ENCODE data around the gene SLAMF1.
"Not testable (repeated sequence)": the region's sequence is repeated elsewhere in the genome, so short reads cannot be mapped to it uniquely, and the experiment has no call there.

SLAMF1 gene

GRCh38 chr1:160646711-160647328 is at the start of gene SLAMF1:
Gene SLAMF1 (minus strand): TSS chr1:160647044. CDS start chr1:160646945, 99 bp downstream.
- Histone ChIP-seq H3K9ac (ENCODE audit: low read length) (no peak within 1 kb of the TSS), H3K27me3 (ENCODE audit: control insufficient read depth, insufficient read depth, low read length) (no peaks in the 10 kb centered on the region), H3K4me1 (ENCODE audit: control insufficient read depth, low read depth, low read length) (peaks cover 10% of the 10 kb centered on the region), H3K27ac (ENCODE audit: low read length) (no peak within 1 kb of the TSS), H3K9me3 (ENCODE audit: control insufficient read depth, low read depth, low read length) (no peaks in the 10 kb centered on the region), H3K36me3 (ENCODE audit: control insufficient read depth, low read depth, low read length) (no peaks in the 10 kb centered on the region), H3K4me3 (ENCODE audit: low read length) (no peak within 1 kb of the TSS)

GRCh38 chr1:160692390-160692789 is 45.5 kb upstream of the SLAMF1 start:
- H3K4me1 ChIP-seq (ENCODE audit: control insufficient read depth, low read depth, low read length); H3K9me3 ChIP-seq (ENCODE audit: control insufficient read depth, low read depth, low read length); H3K9ac ChIP-seq (ENCODE audit: low read length): not testable (repeated sequence)

GRCh38 chr1:160685266-160685665 is 38.4 kb upstream of the SLAMF1 start:
- Histone ChIP-seq H3K27me3 (ENCODE audit: control insufficient read depth, insufficient read depth, low read length) (no peaks in the 10 kb centered on the region), H3K4me1 (ENCODE audit: control insufficient read depth, low read depth, low read length) (peaks cover 4% of the 10 kb centered on the region), H3K9ac (ENCODE audit: low read length) (no peak overlapping the region), H3K9me3 (ENCODE audit: control insufficient read depth, low read depth, low read length) (no peaks in the 10 kb centered on the region), H3K4me3 (ENCODE audit: low read length) (no peak overlapping the region), H3K27ac (ENCODE audit: low read length) (no peak overlapping the region), H3K36me3 (ENCODE audit: control insufficient read depth, low read depth, low read length) (no peaks in the 10 kb centered on the region)

More at GRCh38 chr1:160692390-160692789, 45.5 kb upstream of the SLAMF1 start:
- H3K27ac ChIP-seq (ENCODE audit: low read length); H3K4me3 ChIP-seq (ENCODE audit: low read length); H3K27me3 ChIP-seq (ENCODE audit: control insufficient read depth, insufficient read depth, low read length); H3K36me3 ChIP-seq (ENCODE audit: control insufficient read depth, low read depth, low read length): not testable (repeated sequence)

- Histone ChIP-seq H3K27ac (ENCODE audit: low read length) (no peak overlapping the region), H3K9ac (ENCODE audit: low read length) (no peak overlapping the region), H3K9me3 (ENCODE audit: control insufficient read depth, low read depth, low read length) (no peaks in the 10 kb centered on the region), H3K4me1 (ENCODE audit: control insufficient read depth, low read depth, low read length) (peaks cover 4% of the 10 kb centered on the region), H3K36me3 (ENCODE audit: control insufficient read depth, low read depth, low read length) (no peaks in the 10 kb centered on the region), H3K4me3 (ENCODE audit: low read length) (no peak overlapping the region), H3K27me3 (ENCODE audit: control insufficient read depth, insufficient read depth, low read length) (no peaks in the 10 kb centered on the region)
Measured at GRCh38 chr1:160682983-160683865, 36.4 kb upstream of the SLAMF1 start.

GRCh38 chr1:160681891-160682140 is 35.0 kb upstream of the SLAMF1 start:
- no peak overlapping the region for H3K4me3 ChIP-seq (ENCODE audit: low read length)
- H3K36me3 ChIP-seq (ENCODE audit: control insufficient read depth, low read depth, low read length), result no peaks in the 10 kb centered on the region
- H3K27me3 ChIP-seq (ENCODE audit: control insufficient read depth, insufficient read depth, low read length), result no peaks in the 10 kb centered on the region
- no peaks in the 10 kb centered on the region for H3K9me3 ChIP-seq (ENCODE audit: control insufficient read depth, low read depth, low read length)
- no peak overlapping the region for H3K9ac ChIP-seq (ENCODE audit: low read length)
- H3K4me1 ChIP-seq (ENCODE audit: control insufficient read depth, low read depth, low read length), result peaks cover 4% of the 10 kb centered on the region
- H3K27ac ChIP-seq (ENCODE audit: low read length), result no peak overlapping the region

- no peaks in the 10 kb centered on the region for H3K9me3 ChIP-seq (ENCODE audit: control insufficient read depth, low read depth, low read length)
- H3K27ac ChIP-seq (ENCODE audit: low read length), result no peak overlapping the region
- peaks cover 4% of the 10 kb centered on the region for H3K4me1 ChIP-seq (ENCODE audit: control insufficient read depth, low read depth, low read length)
- no peaks in the 10 kb centered on the region for H3K27me3 ChIP-seq (ENCODE audit: control insufficient read depth, insufficient read depth, low read length)
- no peaks in the 10 kb centered on the region for H3K36me3 ChIP-seq (ENCODE audit: control insufficient read depth, low read depth, low read length)
- H3K4me3 ChIP-seq (ENCODE audit: low read length), result no peak overlapping the region
- no peak overlapping the region for H3K9ac ChIP-seq (ENCODE audit: low read length)
Measured at GRCh38 chr1:160681066-160681890, 34.4 kb upstream of the SLAMF1 start.

GRCh38 chr1:160680399-160680798 is 33.6 kb upstream of the SLAMF1 start:
- Histone ChIP-seq H3K9me3 (ENCODE audit: control insufficient read depth, low read depth, low read length) (no peaks in the 10 kb centered on the region), H3K4me1 (ENCODE audit: control insufficient read depth, low read depth, low read length) (peaks cover 5% of the 10 kb centered on the region), H3K9ac (ENCODE audit: low read length) (no peak overlapping the region), H3K36me3 (ENCODE audit: control insufficient read depth, low read depth, low read length) (no peaks in the 10 kb centered on the region), H3K27ac (ENCODE audit: low read length) (no peak overlapping the region), H3K27me3 (ENCODE audit: control insufficient read depth, insufficient read depth, low read length) (no peaks in the 10 kb centered on the region), H3K4me3 (ENCODE audit: low read length) (no peak overlapping the region)

- H3K9me3 ChIP-seq (ENCODE audit: control insufficient read depth, low read depth, low read length), result no peaks in the 10 kb centered on the region
- H3K9ac ChIP-seq (ENCODE audit: low read length), result no peak overlapping the region
- no peaks in the 10 kb centered on the region for H3K36me3 ChIP-seq (ENCODE audit: control insufficient read depth, low read depth, low read length)
- H3K27me3 ChIP-seq (ENCODE audit: control insufficient read depth, insufficient read depth, low read length), result no peaks in the 10 kb centered on the region
- no peak overlapping the region for H3K4me3 ChIP-seq (ENCODE audit: low read length)
- H3K4me1 ChIP-seq (ENCODE audit: control insufficient read depth, low read depth, low read length), result peaks cover 8% of the 10 kb centered on the region
- no peak overlapping the region for H3K27ac ChIP-seq (ENCODE audit: low read length)
Measured at GRCh38 chr1:160679893-160680292, 33.0 kb upstream of the SLAMF1 start.

- Histone ChIP-seq H3K27ac (ENCODE audit: low read length) (no peak overlapping the region), H3K9me3 (ENCODE audit: control insufficient read depth, low read depth, low read length) (no peaks in the 10 kb centered on the region), H3K27me3 (ENCODE audit: control insufficient read depth, insufficient read depth, low read length) (no peaks in the 10 kb centered on the region), H3K9ac (ENCODE audit: low read length) (no peak overlapping the region), H3K4me1 (ENCODE audit: control insufficient read depth, low read depth, low read length) (peaks cover 35% of the 10 kb centered on the region), H3K36me3 (ENCODE audit: control insufficient read depth, low read depth, low read length) (no peaks in the 10 kb centered on the region), H3K4me3 (ENCODE audit: low read length) (no peak overlapping the region)
Measured at GRCh38 chr1:160676869-160677597, 30.2 kb upstream of the SLAMF1 start.

GRCh38 chr1:160675641-160676410 is 29.0 kb upstream of the SLAMF1 start:
- Histone ChIP-seq H3K4me1 (ENCODE audit: control insufficient read depth, low read depth, low read length) (peaks cover 40% of the 10 kb centered on the region), H3K27me3 (ENCODE audit: control insufficient read depth, insufficient read depth, low read length) (no peaks in the 10 kb centered on the region), H3K9me3 (ENCODE audit: control insufficient read depth, low read depth, low read length) (no peaks in the 10 kb centered on the region), H3K27ac (ENCODE audit: low read length) (no peak overlapping the region), H3K4me3 (ENCODE audit: low read length) (no peak overlapping the region), H3K36me3 (ENCODE audit: control insufficient read depth, low read depth, low read length) (no peaks in the 10 kb centered on the region), H3K9ac (ENCODE audit: low read length) (no peak overlapping the region)
